GM21717 (cell line): Measurements from ENCODE around the gene SPNS1.
A peak's percentile ranks its signal among the peaks of the same experiment; 100 is the strongest.
"Not testable (repeated sequence)": the region's sequence is repeated elsewhere in the genome, so short reads cannot be mapped to it uniquely, and the experiment has no call there.

Experiments
- ATAC-seq: cut with Tn5 transposase; IDR thresholded peaks from one replicate; pipeline ENCODE4 v1.9.1; 2021; ENCODE audit warnings: mild to moderate bottlenecking, moderate library complexity; ENCODE audit not compliant: unreplicated experiment

SPNS1 gene

DNA sequence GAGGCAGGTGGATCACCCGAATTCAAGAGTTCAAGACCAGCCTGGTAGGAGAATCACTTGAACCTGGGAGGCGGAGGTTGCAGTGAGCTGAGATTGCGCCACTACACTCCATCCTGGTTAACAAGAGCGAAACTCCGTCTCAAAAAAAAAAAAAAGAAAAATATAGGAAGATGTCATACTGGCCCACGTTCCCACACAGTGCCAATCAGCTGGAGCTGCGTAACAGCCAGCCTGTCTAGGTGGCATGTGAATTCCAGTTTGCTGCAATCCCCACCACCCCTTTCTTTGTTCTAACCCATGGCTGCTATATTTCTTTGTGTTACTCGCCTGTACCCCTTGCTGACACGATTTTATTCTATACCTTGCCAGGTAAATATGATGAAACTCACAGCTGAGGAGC, 16.4 kb upstream of the SPNS1 start:
- no peak for ATAC-seq

DNA sequence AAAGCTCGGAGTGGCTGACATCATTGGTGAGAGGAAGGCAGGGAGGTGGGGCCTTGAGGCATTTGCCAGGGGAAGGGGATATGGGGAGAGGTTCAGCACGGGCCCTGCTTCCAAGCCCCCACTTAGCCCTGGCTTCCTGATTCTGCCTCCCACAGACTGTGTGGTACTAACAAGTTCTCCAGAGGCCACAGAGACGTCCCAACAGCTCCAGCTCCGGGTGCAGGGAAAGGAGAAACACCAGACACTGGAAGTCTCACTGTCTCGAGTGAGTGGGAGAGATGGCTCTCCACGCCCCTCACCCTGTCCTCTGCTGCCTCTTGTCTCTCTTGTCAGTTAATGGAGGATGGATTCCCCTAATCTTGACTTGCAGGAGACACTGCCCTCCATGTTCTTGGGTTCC, 15.7 kb upstream of the SPNS1 start:
- no peak for ATAC-seq

DNA sequence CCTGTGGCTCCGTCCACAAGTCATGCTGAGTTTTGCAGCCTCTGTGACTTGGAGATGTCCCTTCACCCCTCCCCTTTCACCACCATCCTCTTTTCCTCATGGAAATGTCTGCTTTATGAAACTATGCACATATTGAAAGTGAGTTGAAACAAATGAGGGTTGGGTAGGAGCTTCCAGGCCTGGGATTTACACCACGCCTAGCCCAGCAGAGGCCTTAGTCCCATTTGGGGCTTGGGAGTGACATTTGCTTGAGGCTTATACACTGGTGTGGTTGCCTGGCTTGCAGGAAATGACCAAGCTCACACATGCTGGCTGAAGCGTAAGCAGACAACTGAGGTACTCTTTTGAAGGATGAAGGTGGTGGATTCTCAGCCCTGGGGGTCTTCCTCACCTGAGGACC, 10.5 kb upstream of the SPNS1 start:
- no peak for ATAC-seq

DNA sequence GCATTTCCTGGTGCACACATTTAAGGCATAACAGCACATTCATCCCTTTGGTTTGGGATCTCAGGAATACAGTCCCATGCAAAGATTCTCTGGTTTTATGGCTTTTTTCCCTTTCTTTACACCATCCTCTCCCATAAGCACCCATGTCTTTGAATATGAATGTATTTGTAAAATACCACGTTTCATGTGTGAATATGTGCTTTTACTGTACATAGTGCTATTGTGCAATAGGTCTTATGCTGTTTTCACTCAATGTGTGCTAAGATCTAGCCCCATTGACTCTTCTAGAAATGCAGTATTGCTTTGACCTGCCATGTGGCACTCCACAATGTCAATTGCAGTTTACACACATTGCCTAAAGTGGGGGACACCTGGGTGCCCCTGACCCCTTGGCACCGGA, 10.1 kb upstream of the SPNS1 start:
- ATAC-seq = no peak

DNA sequence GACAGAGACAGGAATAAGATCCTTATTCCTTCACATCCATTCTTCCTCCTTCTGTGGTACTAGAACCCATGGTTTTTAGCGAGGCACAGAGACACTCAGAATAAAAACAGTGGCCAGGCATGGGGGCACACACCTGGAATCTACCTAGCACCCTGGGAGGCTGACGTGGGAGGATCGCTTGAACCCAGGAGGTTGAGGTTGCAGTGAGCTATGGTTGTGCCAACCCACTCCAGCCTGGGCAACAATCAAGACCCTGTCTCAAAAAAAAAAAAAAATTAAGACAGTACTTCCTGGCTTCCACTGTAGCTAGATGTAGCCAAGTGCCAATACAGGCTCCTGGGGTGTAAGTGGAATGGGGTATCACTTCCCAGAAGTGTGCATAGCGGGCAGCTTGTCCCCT, 7.4 kb upstream of the SPNS1 start:
- no peak for ATAC-seq

DNA sequence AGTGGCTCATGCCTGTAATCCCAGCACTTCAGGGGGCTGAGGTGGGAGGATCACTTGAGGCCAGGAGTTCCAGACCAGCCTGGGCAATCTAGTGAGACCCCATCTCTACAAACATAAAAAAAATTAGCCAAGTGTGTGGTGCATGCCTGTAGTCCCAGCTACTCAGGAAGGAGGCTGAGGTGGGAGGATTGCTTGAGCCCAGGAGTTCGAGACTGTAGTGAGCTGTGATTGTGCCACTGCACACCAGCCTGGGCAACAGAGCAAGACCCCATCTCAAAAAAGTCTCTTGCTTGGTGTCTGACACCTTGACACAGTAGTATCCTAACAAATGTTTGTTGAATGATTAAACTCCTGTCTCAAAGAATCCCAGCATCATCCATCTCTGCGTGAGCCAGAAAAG, 4.9 kb upstream of the SPNS1 start:
- ATAC-seq = not testable (repeated sequence)

DNA sequence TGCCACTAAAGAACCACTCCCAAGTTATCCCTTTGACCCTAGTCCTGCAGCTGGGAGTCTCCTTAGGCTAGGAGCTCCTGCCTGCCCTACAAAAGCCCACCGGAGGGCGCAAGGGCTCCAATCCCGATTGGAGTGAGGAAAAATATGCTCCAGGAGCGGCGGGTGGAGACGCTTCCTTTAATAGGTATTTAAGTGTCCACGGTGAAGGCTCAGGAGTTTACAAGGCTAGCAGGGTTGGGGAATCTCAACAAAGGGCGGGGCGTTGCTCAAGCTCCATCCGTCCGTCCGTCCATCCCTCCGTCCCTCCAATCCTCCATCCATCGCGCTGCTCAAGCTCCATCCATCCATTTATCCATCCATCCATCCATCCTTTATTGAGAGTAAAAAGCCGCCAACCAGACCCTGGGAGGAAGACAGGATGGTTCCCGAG, 556 bp upstream of the SPNS1 start:
- peak; percentile 6 for ATAC-seq

DNA sequence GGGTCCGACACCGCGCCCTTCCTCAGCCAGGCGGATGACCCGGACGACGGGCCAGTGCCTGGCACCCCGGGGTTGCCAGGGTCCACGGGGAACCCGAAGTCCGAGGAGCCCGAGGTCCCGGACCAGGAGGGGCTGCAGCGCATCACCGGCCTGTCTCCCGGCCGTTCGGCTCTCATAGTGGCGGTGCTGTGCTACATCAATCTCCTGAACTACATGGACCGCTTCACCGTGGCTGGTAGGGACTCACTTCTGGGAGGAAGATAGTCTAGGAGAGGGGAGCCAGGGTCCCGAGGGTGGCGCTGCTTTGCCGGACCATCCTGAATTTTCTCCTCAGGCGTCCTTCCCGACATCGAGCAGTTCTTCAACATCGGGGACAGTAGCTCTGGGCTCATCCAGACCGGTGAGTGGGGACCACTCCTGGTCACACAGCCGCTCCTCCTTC, 601 bp downstream of the SPNS1 start:
- peak; percentile 19 for ATAC-seq

DNA sequence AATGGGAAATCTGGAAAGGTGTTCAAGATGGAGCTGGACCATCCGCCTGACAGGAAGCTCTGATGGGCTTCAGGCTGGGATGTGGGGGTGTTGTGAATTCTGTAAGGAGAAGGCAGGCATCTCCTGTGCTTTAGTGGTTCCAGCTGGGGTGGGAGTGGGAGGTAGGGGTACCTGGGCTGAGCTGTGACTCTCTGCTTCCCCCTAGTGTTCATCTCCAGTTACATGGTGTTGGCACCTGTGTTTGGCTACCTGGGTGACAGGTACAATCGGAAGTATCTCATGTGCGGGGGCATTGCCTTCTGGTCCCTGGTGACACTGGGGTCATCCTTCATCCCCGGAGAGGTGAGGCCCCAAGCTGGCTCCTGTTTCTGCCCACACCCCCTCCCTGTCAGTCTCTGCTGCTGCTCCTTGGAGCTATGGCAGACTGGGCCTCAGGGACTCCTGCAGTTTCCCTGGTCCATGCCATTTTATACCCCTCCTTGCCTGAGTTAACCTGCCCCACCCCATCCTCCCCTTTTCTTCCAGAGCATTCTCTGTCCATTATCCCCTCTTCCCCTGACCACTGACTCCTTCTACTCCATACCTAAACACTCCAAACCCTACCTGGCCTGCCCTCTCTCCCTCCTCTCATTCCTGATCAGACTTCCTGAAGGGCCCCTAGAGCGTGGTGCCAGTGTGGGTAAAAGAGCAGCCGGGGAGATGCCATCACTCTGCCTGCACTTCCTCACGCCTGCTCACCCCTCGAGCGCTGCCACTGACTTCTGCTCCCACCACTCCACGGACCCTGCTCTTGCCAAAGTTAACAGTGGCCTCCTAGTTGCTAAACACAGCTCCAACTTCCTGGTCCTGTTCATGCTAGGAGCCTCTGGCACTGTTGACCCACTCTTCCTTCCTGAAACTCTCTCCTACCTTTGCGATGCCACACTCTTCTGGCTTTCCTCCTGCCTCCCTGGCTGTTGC, 3.4 kb downstream of the SPNS1 start:
- no peak for ATAC-seq

DNA sequence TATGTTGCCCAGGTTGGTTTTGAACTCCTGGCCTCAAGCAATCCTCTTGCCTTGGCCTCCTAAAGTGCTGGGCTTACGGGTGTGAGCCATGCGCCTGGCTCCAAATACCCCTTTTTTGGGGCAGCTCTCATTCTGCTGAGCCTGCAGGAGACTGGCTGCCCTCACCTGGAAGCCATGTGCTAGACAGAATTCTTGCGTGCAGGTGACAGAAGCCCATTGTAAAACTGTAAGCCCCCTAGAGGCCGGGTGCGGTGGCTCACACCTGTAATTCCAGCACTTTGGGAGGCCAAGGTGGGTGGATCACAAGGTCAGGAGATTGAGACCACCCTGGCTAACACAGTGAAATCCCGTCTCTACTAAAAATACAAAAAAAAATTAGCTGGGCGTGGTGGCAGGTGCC, 5.8 kb downstream of the SPNS1 start:
- ATAC-seq = not testable (repeated sequence)

DNA sequence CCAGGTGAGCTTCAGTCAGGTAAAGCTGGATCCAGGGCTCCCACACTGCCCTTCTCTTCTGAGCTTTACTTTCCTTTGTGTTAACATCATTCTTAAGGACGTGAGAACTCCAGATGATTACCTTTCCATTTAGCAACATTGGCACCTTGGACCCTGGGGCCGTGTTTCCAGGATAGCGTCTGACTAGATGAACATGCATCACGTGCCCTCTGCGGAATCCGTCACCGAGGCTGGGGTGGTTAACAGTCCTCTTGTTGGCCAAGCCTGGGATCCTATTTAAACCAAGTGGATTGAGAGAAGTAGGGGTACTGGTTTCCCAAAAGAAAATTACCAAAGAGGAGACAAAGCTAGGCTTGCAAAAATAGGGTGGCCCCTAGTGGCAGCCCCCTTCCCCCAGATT, 6.4 kb downstream of the SPNS1 start:
- ATAC-seq = no peak

DNA sequence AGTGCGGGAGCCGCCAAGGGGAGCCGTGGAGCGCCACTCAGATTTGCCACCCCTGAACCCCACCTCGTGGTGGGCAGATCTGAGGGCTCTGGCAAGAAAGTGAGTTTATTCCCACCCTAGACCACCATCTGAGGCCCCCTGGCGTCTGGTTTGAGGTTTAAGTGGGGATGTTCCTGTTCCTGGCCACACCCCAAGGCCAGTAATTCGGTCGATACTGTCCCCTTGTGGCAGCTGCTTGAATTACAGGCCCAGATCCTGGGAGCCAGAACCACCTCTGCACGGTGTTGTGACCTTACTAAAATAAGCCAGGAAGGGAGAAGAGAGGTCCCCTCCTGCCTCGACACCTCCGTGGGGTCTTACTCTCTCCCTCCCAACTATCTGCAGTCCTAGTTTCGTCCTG, 6.9 kb downstream of the SPNS1 start:
- no peak for ATAC-seq

DNA sequence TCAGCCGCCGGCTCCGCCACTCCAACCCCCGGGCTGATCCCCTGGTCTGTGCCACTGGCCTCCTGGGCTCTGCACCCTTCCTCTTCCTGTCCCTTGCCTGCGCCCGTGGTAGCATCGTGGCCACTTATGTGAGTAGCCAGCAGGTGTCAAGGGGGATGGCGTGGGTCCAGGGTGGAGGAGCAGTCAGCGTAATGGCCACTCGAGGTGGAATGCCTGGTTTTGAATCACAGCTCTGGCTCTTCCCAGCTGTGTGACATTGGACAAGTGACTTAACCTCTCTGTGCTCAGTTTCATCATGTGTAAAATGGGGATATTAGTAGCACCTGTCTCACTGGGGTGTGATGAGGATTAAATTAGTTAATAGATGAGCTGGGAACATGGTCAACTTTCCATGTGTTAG, 7.8 kb downstream of the SPNS1 start:
- ATAC-seq = no peak

DNA sequence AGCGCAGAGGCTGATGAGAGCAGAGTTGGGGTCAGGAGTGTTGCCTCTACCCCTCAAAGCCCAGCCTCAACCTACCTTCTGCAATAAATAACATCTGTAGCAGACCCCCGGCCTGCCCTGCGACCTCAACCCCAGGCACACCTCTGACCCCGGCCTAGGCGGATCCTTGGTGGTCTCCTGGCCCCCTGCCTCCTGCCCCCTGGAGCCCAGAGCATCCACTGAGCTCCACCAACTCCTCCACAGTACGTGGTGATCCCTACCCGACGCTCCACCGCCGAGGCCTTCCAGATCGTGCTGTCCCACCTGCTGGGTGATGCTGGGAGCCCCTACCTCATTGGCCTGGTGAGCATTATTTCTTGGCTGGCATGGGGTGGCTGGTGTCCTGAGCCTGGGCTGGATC, 8.4 kb downstream of the SPNS1 start:
- ATAC-seq = no peak

DNA sequence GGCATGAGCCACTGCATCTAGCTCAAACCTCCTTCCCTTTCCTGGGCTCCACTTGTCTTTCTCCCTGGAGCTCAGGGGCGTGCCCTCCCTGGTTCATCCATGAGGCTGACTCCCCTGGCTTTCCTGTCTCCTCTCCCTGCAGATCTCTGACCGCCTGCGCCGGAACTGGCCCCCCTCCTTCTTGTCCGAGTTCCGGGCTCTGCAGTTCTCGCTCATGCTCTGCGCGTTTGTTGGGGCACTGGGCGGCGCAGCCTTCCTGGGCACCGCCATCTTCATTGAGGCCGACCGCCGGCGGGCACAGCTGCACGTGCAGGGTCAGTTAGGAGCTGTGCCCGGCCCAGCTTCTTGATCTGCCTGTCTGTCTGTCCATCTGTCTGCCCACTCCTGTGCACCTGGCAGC, 9.1 kb downstream of the SPNS1 start:
- no peak for ATAC-seq

DNA sequence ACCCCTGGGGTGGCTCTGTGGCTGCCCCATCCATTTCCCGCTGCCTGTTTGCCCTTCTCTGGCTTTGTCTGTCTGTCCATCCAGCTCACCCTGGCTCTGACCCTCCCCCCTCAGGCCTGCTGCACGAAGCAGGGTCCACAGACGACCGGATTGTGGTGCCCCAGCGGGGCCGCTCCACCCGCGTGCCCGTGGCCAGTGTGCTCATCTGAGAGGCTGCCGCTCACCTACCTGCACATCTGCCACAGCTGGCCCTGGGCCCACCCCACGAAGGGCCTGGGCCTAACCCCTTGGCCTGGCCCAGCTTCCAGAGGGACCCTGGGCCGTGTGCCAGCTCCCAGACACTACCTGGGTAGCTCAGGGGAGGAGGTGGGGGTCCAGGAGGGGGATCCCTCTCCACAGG, 9.5 kb downstream of the SPNS1 start:
- ATAC-seq = no peak

DNA sequence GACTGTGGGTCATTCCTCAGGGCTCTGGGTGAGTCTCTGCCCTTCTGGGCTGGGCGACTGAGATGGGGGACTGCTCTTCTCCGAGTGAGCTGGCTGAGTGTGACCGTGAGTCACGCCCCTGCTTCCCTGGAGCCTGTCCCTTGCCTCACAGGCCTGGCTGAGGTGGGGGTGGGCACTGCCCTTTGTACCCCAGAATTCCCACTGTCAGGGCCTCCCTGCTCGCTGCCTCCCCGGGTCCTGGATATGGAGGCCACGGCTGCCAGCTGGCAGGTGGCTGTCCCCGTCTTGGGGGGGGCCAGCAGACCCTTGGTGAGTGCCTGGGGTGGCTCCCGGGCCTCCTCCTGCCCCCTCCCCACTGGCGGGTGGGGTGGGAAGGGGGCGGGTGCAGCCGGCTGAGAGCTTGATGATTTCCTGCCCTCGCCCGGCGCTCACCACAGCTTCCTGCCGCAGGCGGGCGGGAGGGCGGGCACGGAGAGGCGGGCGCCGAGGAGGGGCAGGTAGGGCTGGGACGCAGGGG, 10.1 kb downstream of the SPNS1 start, which contains the start of gene LAT:
TSS of gene LAT (plus strand) at position 434 of the 517 bp plus-strand sequence. CDS start 366 bp downstream, outside the sequence.
- no peak for ATAC-seq

DNA sequence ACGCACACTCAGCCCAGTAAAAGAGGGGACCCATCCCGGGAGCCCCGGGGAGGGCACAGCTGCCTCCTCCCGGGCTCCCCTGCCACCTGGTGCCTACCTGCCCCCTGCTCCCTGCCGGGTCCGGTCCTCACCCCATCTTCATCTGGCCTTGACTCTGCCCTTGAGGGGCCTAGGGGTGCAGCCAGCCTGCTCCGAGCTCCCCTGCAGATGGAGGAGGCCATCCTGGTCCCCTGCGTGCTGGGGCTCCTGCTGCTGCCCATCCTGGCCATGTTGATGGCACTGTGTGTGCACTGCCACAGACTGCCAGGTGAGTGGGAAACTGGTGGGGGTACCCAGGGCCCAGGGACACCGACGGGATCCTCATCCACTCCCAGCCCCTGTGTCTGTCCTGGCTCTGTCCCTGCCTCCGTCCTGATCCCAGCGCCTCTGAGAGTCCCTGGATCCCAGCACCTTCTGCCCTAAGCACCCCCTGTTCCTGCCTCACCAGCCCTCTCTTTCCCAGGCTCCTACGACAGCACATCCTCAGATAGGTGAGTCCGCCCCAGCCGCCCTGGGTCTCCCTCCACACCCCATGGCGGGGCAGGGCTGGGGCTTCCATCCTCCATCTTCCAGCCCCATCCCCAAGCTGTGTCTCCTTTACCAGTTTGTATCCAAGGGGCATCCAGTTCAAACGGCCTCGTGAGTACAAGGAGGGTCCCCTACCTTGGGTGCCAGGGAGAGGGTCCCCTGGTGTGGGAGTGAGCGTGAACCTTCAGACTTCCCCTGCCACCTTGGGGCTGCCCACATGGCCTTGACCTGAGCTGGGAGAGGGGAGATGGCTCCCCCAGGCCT, 10.8 kb downstream of the SPNS1 start:
- no peak for ATAC-seq

DNA sequence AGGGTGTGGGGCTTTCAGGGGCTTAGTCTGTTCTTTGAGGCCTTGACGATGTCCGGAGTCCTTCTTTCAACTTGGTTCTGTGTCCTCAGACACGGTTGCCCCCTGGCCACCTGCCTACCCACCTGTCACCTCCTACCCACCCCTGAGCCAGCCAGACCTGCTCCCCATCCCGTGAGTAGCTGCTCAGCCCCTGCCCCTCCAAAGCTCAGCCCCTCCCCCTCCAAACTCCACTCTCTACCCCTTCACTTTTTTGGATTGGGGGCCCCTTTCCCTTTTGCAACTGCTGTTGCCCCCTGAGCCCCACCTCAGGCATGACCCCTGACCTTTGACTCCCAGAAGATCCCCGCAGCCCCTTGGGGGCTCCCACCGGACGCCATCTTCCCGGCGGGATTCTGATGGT, 11.5 kb downstream of the SPNS1 start:
- ATAC-seq = no peak

DNA sequence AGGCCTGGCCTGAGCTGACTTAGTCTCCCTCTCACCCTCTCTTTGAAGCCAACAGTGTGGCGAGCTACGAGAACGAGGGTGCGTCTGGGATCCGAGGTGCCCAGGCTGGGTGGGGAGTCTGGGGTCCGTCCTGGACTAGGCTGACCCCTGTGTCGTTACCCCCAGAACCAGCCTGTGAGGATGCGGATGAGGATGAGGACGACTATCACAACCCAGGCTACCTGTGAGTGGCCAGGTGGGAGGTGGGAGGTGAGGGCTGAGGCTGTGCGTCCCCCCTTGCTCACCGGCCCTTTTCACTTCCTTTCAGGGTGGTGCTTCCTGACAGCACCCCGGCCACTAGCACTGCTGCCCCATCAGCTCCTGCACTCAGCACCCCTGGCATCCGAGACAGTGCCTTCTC, 11.9 kb downstream of the SPNS1 start:
- no peak for ATAC-seq

DNA sequence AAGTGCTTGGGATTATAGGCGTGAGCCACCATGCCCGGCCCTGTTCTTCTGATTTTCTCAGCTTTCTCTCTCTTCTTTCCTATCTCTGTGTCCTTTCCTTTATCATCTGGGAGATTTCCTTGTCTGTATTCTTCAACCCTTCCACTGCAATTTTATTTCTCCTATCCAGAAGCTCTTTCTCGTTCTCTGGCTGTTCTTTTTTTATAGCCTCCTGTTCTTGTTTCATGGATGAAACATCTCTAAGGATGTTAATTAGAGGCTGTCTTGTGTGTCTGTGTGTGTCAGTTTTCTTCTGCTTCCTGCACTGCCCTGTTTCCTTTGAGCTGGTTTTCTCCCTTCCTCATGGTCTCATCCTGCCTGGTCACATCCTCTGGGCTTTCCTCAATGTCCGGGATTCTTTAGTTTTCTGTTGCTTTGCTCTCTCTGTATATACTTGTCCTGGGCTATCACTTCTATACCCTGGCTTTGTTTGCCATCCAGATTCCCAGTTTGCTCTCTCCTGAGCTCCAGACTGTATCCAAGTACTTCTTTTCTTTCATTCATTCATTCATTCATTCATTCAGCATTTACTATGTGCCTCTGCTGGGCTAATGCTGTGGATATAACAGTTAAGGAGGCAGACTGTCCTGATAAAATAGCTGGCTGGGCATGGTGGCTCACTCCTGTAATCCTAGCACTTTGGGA, 12.7 kb downstream of the SPNS1 start:
- ATAC-seq = no peak
